HG03135 (cell line): Measurements from ENCODE around the gene GHR.

Experiments used
- ATAC-seq: cut with Tn5 transposase; IDR thresholded peaks from one replicate; pipeline ENCODE4 v1.9.1; 2021; ENCODE audit warnings: mild to moderate bottlenecking, moderate library complexity; ENCODE audit not compliant: unreplicated experiment

The GHR gene

DNA sequence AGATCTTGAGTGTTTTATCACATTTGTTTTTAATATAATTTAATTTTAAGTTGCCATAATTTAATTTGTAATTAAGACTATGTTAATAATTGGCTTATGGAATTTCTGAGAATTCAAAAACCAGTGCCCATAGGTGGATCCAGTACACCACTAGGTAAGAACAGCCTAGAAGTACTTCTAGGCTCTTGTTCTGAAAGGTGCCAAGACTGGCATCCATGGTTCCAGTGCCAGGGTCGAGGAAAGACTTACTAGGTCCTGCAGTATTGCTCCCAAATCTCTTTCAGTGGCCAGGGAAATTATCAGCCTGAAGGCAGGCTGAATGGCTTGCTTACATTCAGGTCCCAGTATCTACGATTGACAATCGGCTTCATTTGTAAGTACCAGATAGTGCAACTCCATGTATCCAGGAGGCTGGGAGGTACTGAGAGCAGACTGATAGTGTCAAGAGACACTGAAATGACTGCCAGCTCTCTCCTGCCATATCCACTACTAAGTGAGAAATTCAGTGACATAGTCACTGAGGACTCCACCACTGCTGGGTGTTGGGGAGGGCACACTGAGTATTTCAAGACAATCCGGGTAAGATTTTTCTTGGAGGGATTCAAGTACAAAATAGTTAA lies 174.2 kb downstream of the GHR start:
- ATAC-seq, result no peak

DNA sequence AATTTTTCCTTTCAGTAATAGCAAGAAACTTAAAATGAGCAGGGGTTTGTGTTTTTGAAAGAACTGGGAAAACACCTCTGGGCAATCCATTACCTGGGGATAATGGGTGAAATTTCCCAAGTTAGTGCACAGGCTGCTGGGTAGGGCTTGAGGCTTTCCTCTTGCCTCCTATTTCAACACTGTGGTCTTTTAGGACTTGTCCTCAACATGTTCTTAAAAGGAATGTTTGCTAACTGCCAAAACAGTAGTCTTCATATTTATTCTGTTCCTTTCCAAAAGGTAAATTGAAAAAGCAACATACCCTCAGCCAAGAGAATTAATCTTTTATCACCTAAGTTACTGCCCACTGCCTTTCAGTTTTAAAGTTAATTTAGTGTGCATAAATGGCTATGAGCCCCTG lies 175.1 kb downstream of the GHR start:
- ATAC-seq, result no peak

DNA sequence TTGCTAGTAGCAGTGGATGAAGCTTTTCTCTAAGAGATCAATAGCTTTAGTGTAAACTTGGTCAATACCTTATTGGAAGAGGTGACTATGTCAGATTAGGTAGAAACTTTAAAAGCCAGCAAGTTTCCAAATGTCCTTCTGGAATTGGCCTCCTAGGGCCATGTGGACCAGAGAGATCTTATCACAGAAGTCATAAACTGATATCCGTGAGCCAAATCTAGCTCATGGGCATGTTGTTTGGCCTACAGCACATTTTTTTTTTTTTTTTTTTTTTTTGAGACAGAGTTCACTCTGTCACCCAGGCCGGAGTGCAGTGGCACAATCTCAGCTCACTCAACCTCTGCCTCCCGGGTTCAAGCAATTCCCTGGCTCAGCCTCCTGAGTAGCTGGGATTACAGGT lies 175.9 kb downstream of the GHR start:
- no peak for ATAC-seq

DNA sequence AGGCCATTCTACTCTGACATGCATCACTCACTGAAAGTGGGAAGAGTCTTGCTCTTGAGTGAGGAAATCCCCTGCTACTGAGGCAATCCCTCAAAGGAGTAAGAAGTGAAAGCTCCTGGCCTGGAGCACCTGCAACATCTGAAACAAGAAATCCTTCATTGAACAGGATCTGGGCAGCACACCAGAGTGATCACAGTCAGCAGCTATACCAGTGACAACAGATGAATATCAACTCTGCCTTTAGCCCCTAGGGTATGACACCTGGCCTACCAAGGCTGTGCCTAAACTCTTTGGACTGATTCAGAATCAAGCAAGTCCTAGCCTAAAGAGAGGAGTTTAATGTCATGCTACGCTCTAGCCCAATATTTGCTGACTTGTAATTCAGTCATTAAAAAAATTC lies 177.2 kb downstream of the GHR start:
- no peak for ATAC-seq

DNA sequence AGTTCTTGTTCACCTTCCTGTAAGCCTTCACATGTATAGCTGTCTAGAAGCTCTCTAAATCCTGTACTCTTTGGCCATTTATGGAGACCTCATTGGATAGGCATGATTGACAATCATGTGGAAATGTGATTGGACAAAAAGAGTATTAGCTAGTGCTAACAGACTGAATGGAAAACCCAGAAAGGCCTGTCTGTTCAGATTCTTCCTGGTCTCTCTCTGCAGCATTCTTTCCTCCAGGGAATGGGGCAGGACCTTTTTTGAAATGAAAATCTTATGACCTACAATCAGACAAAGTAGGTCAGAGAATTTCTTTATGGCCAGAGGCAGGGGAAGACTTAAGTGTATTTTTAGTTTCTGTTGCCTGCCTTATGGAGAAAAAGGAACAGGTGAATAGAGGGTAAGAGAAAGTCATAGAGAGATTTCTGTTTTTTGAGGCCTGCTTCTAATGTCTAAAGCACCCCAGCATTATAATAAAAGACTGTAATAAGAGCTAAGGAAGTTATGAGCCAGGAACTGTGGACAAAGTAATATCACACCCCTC lies 181.0 kb downstream of the GHR start:
- no peak for ATAC-seq

DNA sequence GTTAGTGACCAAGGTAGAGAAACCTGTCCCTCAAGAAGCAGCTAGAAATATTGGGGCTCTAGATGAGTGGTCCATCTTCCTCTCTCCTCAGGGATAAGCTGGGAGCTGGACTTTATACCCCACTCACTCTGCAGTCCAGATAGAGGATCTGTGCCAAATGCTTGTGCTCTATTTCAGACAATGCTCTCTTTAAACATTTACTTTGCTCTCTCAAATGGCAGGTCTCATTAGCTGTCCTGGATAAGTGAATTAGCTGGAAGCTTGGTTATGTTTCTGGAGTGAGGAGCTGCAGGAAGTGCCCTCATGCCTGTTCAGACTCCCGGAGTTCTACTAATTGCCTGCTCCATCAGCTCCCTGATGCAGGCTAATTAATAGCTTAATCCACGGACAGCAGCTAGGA lies 182.3 kb downstream of the GHR start:
- no peak for ATAC-seq

DNA sequence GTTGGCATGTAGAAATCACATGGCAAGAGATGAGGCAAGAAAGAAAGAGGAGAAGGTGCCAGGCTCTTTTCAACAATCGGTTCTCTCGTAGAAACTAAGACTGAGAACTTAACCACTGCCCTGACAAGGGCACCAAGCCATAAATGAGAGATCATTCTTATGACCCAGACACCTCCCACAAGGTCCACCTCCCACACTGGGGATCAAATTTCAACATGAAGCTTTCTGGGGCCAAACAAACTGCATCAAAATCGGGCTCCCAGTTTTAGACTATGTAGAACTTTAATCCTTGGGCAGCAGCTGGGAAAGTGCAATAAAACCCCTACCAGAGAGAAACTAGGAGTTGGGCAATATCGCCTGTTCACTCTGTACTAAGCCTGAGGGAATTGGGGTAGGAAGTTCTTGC lies 183.2 kb downstream of the GHR start:
- ATAC-seq, result no peak

DNA sequence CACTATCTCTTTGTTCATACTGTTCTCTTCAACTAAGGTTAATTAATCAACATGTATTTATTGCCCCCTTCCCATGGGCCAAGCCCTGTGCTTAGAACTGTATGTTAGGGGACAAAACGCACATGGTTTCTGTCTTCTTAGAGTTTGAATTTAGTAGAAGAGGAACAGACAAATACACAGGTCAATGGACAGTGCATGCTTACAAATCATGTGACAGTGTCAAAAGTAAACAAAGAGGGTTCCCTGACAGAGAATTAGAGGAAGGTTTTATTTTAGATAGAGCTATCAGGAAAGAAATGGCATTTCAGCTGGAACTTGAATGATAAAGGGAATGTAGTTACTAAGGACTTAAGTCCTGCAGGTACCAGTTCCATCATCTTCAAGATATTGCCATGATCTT lies 188.2 kb downstream of the GHR start:
- ATAC-seq, result no peak

DNA sequence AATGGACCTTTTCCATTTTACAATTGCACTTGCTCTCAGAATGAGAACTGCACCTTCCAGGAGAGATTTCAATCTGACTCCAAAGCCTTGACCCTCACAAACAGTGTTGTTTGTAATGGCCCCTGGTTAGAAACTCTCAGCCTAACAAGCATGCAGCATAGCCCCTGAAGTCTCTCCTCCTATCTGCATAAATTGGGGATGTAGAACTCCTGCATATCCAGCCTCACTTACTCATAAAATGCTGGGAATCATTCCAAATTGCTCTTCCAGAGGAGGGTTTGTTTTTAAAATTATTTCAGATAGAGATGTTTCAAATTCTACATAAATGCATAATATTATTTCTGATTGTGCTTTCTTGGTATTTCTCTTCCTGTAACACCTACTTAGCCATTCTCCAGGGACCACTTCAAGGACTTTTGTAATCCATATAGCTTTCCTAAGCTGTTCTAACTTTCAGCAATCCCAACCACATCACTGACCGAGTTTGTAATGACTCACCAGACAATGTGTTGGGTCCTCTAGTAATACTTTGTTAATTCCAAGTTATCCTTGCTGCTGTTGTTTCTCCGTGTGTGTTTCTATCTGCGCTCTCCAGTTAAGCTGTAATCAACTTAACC lies 189.6 kb downstream of the GHR start:
- ATAC-seq, result no peak

DNA sequence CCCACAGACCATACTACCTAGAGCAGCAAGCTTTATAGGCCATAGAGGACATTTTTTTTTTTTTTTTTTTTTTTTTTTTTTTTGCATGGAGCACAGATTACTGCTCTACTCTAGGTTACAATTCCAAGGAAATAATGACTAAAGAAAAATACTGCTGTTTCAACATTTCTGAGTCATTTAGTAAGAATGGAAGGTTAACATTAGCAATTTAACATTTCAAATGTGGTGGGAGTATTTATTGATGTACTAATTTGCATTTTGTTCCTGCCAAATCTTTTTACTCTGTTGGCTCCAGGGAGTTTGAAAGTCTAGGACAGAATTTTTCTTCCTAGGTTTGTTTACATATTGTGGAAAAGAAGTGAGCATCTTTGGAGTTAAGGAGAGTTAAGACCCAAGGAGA lies 191.3 kb downstream of the GHR start:
- no peak for ATAC-seq

DNA sequence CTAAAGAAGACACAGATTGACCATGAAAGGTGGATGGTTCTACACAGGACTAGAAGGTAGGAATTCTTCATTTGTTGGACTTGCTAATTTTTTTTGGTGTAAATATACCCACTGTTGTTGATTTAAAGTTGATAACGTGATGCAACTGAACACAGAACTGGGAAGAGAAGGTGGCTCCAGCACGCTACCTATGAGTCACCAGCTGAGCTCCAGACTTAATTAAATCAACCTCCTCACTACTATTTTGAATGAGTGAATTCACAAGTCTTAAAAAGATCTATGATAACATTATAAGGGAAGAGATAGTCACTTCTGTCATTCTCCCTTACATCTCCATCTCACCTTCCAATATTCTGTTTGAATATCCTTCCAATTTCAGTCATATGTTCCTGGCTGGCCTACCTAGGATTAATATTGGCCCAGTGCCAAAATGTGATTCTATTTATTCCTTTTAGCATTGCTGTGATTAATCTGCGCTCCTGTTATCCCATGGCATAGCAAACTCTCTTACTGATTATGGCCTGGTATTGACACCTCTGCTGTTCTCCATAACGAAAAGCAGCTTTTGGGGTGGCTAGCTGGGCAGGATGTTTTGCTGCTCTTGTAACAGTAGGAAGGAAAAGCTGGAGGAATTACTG lies 197.5 kb downstream of the GHR start:
- ATAC-seq, result no peak

DNA sequence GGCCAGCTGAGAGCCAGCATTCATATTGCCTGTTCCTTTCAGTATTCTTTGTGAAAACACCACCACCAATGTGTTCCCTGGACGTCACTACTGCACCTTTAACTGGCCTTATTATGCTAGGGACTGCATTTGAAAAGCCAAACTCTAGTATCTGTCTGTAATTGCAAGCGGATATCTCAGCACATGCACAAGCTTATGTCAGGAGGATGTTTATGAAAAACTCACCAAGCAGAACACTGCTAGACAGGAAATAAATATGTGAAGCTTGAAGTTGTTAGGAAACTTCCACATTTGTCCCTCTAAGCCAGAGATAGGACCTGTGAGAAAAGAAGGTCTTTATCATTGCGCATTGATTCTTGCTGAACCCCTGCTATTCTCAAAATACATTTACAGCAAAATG lies 198.0 kb downstream of the GHR start:
- ATAC-seq, result no peak

DNA sequence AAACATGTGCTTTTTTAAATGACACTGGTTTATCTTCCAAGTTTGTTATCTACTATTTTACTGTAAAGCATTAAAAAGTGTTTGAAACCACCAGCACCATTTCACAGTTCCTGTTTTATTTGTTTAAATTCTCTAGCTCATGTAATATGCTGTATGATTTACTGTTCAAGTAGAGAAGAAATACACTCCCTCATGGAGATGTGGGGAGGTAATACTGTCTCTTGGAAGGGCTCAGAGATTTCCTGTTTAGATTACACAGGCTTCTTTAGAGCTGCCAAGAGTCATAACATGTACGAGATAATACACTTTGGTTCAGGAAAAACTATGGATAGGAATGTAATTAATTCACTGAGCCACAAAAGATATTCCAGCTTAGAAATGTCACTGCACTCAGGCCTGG lies 198.4 kb downstream of the GHR start:
- ATAC-seq, result no peak

DNA sequence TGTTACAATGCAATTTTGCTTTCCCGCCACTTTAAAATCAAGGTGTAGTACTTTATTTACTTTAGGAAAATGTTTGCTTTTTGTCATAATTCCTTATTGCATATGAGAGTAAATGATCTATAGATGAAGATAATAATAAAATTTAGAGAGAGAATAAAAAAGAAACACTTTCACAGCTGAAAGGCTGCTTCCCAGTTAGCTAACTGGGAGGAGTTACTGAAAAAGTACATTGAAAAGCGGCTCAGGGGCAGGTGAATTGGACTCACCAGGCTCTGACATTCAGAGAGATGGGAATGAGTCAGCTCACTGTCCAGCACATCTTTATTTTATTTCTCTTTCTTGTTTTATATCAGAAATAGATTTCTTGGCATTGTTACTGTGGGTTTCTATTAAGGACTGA lies 201.7 kb downstream of the GHR start:
- ATAC-seq, result no peak

DNA sequence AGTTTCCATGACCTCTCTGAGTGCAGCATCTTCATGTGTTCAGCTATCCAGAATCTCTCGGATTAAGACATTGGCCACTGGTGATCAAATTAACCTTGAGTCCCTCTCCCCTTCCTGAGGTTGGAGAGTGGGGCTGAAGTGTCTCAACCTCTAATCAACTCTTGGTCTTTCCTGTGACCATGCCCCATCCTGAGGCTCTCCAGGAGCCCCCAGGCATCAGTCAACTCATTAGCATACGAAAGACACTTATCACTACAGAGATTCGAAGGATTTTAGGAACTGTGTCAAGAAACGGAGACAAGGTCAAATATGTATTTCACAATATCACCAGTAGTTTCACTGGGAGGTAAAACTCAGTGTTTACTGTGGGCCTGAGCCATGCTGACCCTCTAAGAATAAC lies 203.2 kb downstream of the GHR start:
- ATAC-seq, result no peak

DNA sequence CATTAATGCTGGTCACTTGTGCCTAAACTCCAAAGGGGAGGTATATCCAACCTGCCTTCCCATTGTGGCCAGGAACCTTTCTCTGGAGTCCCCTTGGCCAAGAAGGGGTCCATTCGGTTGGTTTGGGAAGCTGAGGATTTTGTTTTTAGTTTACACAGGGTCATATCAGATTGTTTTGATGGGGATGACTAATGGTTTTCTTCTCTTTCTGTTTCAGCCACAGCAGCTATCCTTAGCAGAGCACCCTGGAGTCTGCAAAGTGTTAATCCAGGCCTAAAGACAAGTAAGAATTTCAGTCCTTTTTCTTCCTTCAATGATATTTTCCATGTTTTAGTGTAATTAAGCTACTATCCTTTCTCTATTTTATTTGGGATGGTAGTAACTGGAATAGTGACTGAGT lies 205.6 kb downstream of the GHR start:
- ATAC-seq, result no peak

DNA sequence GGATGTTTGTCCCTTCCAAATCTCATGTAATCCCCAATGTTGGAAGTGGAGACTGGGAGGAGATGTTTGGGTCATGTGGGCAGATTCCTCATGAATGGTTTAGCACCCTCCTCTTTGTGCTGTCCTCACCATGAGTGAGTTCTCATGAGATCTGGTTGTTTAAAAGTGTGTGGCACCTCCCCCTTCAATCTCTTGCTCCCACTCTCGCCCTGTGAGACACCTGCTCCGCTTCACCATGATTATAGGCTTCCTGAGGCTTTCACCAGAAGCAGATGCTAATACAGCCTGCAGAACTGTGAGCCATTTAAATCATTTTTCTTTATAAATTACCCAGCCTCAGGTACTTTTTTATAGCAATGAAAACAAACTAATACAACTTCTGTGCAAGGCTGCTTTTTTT lies 206.0 kb downstream of the GHR start:
- no peak for ATAC-seq

DNA sequence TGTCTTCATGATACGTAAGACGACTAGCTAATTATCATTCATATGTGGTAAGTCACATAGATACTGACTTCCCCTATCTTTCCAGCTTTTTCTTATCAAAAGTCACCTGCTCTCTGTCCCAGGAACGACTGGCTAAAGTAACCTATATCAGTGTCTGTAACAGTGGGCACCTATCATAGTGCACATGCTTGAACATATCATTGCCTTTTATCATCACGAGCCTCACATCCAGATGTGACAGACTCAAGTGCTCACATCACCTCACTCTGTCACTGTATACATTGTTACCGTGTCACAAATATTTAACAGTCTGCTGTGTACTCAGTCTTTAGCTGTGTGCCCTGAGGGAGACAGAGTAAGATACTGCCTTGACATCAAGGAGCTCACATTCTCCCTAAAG lies 208.0 kb downstream of the GHR start:
- no peak for ATAC-seq

DNA sequence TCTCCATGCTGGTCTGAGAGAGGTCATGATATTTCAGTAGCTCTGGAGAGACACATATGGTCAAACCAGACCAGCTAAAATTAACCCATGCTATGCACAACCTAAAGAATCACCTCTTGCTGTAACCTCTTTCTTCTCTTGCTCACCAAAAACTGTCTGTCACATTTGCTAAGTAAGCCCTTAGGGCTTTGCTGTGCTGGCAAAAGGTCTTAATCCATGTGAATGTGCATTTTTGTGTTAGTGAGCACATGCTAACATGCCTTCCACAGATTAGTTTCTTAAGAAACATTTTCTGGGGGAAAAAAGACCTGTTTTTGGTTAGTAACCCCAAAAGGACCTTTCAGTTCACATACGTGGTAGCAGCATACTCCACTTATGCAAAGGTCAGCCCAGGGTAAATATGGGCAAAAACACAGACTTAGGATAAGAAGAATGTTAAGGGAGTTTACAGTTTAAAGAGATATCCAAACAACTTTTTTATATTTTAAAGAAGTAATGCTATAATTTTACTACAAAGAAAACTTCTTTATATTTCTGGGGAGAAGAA lies 209.2 kb downstream of the GHR start:
- ATAC-seq, result no peak

DNA sequence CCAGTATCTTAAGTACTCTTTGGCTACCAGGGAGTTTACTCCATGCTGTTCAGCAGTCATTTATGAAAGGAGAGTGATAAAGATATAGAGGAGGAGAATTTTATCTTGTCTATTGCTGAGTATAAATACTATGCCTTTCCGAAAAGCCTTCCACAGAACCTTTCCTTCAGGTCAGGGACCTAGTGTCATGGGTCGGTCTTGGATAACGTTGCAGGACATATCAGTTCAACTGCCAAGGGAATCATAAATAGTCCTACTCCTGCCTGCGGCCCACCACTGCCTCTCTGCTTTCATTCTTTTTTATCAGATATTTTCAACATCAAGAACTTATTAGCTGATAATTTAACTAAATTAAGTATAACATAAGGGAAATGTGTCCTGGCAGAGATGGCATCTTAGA lies 211.3 kb downstream of the GHR start:
- no peak for ATAC-seq

DNA sequence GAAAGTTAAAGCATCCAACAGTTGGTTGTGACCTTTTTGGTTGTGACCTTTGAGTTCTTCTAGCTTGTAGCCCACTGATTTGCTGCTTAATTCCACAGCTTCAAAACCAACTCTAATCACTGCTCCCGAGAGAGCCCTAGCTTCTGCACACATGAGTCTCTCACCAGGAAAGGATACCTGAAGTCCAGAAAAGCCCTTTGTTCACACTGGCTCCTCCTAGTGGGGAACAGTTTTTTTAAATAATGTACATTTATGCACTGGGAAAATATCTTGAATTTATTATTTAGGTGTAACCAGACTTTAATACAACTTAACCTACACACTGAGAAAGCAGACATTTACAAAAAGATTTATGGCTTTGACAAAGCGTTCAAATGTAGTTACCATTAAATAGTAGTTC lies 213.2 kb downstream of the GHR start:
- no peak for ATAC-seq

DNA sequence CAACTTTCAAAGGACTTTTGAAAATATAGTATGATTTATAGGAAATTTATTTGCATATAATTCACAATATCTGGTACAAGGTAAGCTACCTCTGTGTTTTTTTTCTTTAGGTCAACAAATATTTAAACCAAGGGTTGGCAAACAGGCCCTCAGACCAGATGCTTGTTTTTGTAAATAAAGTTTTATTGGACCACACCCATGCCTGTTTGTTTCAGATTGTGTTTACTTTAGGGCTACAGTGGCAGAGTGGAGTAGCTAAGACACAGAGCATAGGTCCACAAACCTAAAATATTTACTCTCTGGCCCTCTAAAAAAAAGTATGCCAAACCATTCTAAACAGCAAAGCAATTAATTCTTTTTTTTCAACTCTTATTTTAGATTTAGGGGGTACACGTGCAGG lies 213.7 kb downstream of the GHR start:
- ATAC-seq, result no peak
